GM20000 (cell line): ENCODE data around the gene JMJD1C.

Experiments
- DNase-seq: peaks from one replicate; pipeline ENCODE4 v3.0.0; 2012; ENCODE audit warnings: low spot score
- TF ChIP-seq, protein P1 (sequence below): IDR thresholded peaks from 2 replicates; pipeline ENCODE4 v1.5.1; 2012; ENCODE audit warnings: mild to moderate bottlenecking, control low read depth; ENCODE audit errors: extremely low read depth, missing control alignments

Gene JMJD1C

DNA sequence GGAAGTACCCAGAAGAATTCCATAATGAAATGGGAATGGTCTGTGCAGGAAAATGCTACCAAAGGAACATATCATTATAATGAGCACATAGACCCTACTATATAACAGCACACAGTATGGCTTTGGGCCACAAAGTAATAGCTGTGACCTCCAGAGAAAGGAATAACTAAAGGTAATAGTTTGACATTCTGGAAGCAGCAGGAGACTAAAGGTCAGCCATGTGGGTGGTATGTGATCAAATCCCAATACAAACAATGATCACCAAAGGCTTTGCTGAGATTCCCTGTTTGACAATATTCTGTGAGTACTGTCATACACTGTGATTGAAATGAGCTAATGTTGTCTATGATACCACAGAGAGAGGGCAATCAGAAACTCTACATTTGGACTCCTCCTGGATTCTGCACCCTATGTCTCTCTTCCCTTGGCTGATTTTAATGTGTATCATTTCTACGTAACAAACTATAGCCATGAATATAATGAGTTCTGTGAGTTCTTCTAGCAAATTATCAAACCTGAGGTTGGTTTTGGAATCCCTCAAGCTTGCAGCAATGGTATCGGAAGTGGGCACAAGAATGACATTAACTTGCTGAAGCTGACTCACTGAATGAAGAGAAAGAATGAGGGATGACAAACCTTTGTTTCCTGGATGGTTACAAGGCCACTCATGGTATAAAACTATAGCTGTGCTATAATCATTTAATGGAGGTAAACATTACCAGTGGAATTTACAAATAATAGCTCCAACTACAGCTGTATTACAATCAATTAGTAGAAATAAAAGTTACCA is 99.6 kb downstream of the JMJD1C start:
- DNase-seq, result no peak
- TF ChIP-seq, protein P1, sequence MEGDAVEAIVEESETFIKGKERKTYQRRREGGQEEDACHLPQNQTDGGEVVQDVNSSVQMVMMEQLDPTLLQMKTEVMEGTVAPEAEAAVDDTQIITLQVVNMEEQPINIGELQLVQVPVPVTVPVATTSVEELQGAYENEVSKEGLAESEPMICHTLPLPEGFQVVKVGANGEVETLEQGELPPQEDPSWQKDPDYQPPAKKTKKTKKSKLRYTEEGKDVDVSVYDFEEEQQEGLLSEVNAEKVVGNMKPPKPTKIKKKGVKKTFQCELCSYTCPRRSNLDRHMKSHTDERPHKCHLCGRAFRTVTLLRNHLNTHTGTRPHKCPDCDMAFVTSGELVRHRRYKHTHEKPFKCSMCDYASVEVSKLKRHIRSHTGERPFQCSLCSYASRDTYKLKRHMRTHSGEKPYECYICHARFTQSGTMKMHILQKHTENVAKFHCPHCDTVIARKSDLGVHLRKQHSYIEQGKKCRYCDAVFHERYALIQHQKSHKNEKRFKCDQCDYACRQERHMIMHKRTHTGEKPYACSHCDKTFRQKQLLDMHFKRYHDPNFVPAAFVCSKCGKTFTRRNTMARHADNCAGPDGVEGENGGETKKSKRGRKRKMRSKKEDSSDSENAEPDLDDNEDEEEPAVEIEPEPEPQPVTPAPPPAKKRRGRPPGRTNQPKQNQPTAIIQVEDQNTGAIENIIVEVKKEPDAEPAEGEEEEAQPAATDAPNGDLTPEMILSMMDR, result no peak

DNA sequence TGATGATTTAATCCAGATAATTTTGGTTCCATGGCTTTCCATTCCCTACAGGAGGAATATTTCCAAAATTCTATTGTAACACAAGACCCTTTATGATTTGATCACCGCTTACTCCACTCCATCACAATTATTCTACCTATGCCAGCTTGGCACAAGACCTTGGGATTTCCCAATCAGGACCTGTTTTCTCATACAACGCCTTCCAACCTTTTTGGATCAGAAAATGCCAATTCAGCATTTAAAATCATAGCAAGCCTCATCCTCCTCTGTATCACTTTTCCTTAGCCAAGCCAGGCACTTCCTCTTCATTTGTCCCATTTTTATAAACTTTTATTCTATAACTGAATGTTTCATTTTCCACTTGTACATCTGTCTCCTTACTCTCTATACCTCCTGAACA is 100.9 kb downstream of the JMJD1C start:
- DNase-seq, result no peak
- TF ChIP-seq, protein P1, result no peak

DNA sequence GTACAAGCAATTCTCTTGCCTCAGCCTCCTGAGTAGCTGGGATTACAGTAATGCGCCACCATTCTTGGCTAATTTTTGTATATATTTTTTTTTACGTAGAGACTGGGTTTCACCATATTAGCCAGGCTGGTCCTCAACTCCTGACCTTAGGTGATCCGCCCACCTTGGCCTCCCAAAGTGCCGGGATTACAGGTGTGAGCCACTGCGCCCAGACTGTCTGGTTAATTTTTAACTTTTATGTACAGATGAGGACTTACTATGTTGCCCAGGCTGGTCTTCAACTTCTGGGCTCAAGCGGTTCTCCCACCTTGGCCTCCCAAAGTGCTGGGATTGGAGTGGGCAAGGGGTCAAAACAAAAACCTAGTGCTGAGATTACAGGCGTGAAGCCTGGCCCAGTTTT is 101.8 kb downstream of the JMJD1C start:
- no peak for DNase-seq
- TF ChIP-seq, protein P1, result no peak

DNA sequence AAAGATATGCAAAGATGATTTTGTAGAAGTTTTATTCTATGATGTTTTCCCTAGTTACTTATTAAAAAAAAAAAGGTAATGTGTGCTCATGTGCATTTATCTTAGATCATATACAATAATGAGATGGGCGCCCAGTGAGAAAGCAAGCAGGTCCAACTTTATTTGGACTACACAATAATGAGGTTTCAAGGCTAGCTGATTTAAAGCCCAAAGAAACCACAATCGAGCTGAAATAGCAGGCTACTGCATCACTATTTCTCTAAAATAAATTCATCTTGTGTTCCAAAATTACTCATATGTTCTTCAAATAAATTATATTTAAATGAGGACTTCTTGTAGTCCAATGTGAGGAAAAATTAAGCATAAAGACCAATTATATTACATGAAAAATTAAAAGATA is 110.1 kb downstream of the JMJD1C start:
- no peak for DNase-seq
- TF ChIP-seq, protein P1, result no peak

DNA sequence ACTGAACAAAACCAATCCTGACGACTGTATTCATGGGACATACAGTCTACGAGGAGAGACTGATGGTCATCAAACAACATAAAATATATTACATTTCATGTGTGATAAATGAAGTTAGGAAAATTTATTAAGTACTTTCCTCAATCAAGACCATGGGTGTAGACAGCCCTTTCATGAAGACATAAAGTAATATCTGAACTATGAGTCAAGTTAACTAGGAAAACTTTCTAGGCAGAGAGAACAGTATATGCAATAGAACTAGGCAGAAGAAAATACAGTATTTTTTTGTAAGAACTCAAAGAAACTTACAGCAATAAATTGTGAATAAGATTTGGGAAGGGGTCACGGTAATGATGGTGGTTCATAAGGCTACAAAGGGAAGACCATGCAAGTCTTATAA is 112.8 kb downstream of the JMJD1C start:
- DNase-seq, result no peak
- TF ChIP-seq, protein P1, result no peak

DNA sequence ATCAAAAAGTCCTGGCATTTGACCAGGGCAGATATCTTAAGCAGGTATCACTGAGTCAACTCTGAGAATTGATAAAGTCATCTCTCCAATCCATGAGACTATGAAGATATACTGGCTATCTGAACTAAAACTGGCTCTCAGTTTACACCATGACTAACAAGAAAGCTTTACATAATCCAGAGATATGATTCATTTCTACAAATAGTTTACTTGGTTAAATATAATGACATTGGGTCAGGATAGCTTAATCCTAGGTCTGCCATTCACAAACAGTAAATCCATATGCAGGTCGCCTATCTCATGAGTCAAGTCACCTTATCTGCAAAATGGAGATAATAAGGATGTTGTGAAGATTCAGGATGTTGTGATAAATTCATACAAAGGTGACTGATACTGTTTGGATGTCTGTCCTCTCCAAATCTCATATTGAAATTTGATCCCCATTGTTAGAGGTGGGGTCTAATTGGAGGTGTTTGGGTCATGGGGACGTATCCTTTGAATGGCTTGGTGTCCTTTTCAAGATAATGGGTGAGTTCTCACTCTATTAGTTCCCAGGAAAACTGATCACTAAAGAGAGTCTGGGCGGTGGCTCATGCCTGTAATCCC is 117.4 kb downstream of the JMJD1C start:
- TF ChIP-seq, protein P1, result no peak
- no peak for DNase-seq

DNA sequence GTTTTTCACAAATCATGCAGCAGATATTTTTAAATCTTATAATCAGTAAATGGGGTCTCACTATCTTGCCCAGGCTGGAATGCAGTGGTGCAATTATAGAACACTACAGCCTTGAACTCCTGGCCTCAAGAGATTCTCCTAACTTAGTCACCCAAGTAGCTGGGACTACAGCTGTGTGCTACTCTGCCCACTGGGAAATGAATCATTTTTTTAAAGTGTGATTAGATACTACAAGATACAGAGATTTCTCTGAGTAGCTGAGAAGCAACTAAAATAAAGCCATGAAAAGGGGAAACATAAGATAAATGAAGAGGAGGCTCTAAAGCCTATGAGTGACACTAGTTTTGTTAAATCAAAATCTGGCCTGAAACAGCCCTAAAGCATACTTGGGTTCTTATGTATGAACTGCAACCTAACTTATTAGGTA is 119.7 kb downstream of the JMJD1C start:
- TF ChIP-seq, protein P1, result no peak
- DNase-seq, result no peak
